Keratinocyte (primary cell): ENCODE data around the gene ZNF41. TPM values are rescaled to one million over a fixed set of nuclear protein-coding genes. Genes with fewer than 3 reads are reported as not detected.
"Not testable (repeated sequence)": the region's sequence is repeated elsewhere in the genome, so short reads cannot be mapped to it uniquely, and the experiment has no call there.

Experiments
- DNase-seq: peaks from one replicate; pipeline ENCODE4 v3.0.0-alpha.2; 2011; ENCODE audit warnings: low read depth, missing footprints, low spot score
- FAIRE-seq: peaks from 2 replicates; lab custom pipeline; 2011; peaks lifted over from hg19 to GRCh38; lab: Jason Lieb, UNC
- H2AFZ ChIP-seq: 2 replicates; pipeline ENCODE4 v1.6.0; 2012; ENCODE audit warnings: low read length, control low read depth, inconsistent platforms; ENCODE audit not compliant: control insufficient read depth
- H3K27ac ChIP-seq: 2 replicates; pipeline ENCODE4 v1.5.1; 2011; ENCODE audit warnings: low read length; ENCODE audit not compliant: control insufficient read depth, insufficient read depth
- H3K27me3 ChIP-seq: 3 replicates; pipeline ENCODE4 v1.6.0; 2011; ENCODE audit warnings: low read length; ENCODE audit not compliant: control insufficient read depth, insufficient read depth; ENCODE audit errors: extremely low read depth
- H3K36me3 ChIP-seq, 2 experiments: 2 replicates in 1 of 2; 3 replicates in 1 of 2; pipeline ENCODE4 v1.5.1; 2011; ENCODE audit warnings: low read length in 2 of 2, mild to moderate bottlenecking in 1 of 2; ENCODE audit not compliant: control insufficient read depth in 2 of 2, insufficient read depth in 2 of 2; ENCODE audit errors: extremely low read depth in 1 of 2
- H3K4me1 ChIP-seq: 3 replicates; pipeline ENCODE4 v1.5.1; 2011; ENCODE audit warnings: low read length; ENCODE audit not compliant: control insufficient read depth, insufficient read depth; ENCODE audit errors: extremely low read depth
- H3K4me2 ChIP-seq: 3 replicates; pipeline ENCODE4 v1.6.0; 2011; ENCODE audit warnings: low read depth, low read length; ENCODE audit not compliant: control insufficient read depth, insufficient read depth; ENCODE audit errors: extremely low read depth
- H3K4me3 ChIP-seq, 3 experiments: fragments of 200-600 bp in 1 of 3; sonication (generic) in 1 of 3; 2 replicates in 2 of 3; 3 replicates in 1 of 3; pipeline ENCODE4 v1.5.1; 2011 to 2016; ENCODE audit warnings: low read length in 3 of 3, mild to moderate bottlenecking in 3 of 3, control low read depth in 2 of 3, inconsistent platforms in 1 of 3, low read depth in 1 of 3, mixed read lengths in 1 of 3, mixed run types in 1 of 3, moderate library complexity in 1 of 3; ENCODE audit not compliant: control insufficient read depth in 2 of 3, insufficient read depth in 2 of 3; ENCODE audit errors: extremely low read depth in 1 of 3
- H3K79me2 ChIP-seq: 2 replicates; pipeline ENCODE4 v1.6.0; 2012; ENCODE audit warnings: low read length; ENCODE audit not compliant: control insufficient read depth, insufficient read depth
- H3K9ac ChIP-seq: 3 replicates; pipeline ENCODE4 v1.6.0; 2011; ENCODE audit warnings: low read length; ENCODE audit not compliant: control insufficient read depth, insufficient read depth; ENCODE audit errors: extremely low read depth
- H3K9me1 ChIP-seq: 3 replicates; pipeline ENCODE4 v1.6.0; 2011; ENCODE audit warnings: low read length; ENCODE audit not compliant: control insufficient read depth, insufficient read depth; ENCODE audit errors: extremely low read depth
- H3K9me3 ChIP-seq: 2 replicates; pipeline ENCODE4 v1.5.1; 2012; ENCODE audit warnings: low read depth, low read length; ENCODE audit not compliant: control insufficient read depth
- H4K20me1 ChIP-seq: 3 replicates; pipeline ENCODE4 v1.6.0; 2011; ENCODE audit warnings: low read length; ENCODE audit not compliant: control insufficient read depth, insufficient read depth; ENCODE audit errors: extremely low read depth
- EZH2 ChIP-seq: IDR thresholded peaks from one replicate; pipeline ENCODE4 v1.6.1; 2012; ENCODE audit warnings: inconsistent platforms, mild to moderate bottlenecking, low read length, moderate library complexity
- dilution Hi-C: fragments of 300-500 bp; cut with MboI; formaldehyde crosslinking; loops from one replicate; pipeline ENCODE4 v1.7.0; 2020; ENCODE audit warnings: low sequenced_read_pairs; ENCODE audit not compliant: extremely low pct_ligation_motif_present
- polyA plus RNA-seq, 5 experiments: library from polyadenylated mRNA; depleted of rRNA in 3 of 5; stranded (reverse) in 3 of 5; stranded (forward) in 1 of 5; unstranded in 1 of 5; fragments of >200 nt; gene quantifications; 1 replicate in 1 of 5; 2 replicates in 3 of 5; 3 replicates in 1 of 5; pipeline versions ENCODE4 v1.2.1 to v1.2.3, GENCODE V29; 2011 to 2012; ENCODE audit warnings: missing spikeins in 2 of 5, low read depth in 1 of 5, low replicate concordance in 1 of 5
- TF ChIP-seq, protein P1 (sequence below), 3 experiments: IDR thresholded peaks in 1 of 3; conservative IDR thresholded peaks in 1 of 3; optimal IDR thresholded peaks in 1 of 3; 2 replicates in 2 of 3; 3 replicates in 1 of 3; pipeline versions ENCODE3 to v1.5.1; 2011; ENCODE audit warnings: low read length in 3 of 3, mild to moderate bottlenecking in 3 of 3, moderate library complexity in 2 of 3, control low read depth in 1 of 3, inconsistent platforms in 1 of 3; ENCODE audit not compliant: insufficient read depth in 2 of 3; ENCODE audit errors: extremely low read depth in 1 of 3

ZNF41 gene
- polyA plus RNA-seq, 1 donor (not counting 4 experiments of a cell fraction or from before 2014, with no cell fraction given), result 5.0 TPM

DNA sequence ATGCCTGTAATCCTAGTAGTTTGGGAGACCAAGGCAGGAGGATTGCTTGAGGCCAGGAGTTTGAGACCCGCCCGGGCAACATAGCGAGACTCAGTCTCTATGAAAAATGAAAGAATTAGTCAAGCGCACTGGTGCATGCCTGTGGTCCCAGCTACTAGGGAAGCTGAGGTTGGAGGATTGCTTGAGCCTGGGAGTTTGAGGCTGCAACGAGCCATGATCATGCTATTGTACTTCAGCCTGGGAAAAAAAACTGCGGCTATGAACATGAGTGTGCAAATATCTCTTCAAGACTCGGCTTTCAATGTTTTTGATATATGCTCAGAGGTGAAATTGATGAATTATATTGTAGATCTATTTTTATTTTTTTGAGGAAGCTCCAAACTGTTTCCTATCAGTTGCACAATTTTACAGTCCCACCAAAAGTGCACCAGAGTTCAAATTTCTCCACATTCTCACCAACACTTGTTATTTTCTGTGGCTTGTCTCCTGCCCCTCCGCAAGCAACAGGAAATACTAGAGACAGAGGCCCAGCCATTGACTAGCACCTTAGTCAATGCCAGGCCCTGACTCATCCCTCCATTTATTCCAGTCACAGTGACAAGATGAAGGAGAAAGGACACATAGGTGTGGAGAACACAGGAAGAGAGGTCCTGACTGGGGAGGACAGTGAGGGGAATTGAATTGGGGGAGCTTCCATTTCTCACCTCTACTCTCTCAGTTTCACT is 33.1 kb upstream of the ZNF41 start:
- Histone ChIP-seq H3K4me1 (peaks cover 19% of the 10 kb centered on the region), H3K79me2 (no peaks in the 10 kb centered on the region), H3K9ac (no peak overlapping the region), H3K27me3 (no peaks in the 10 kb centered on the region), H3K36me3 (no peaks in the 10 kb centered on the region), H3K9me3 (no peaks in the 10 kb centered on the region), H3K27ac (peak overlapping the region; percentile 31), H3K9me1 (no peaks in the 10 kb centered on the region), H4K20me1 (no peaks in the 10 kb centered on the region), H2AFZ (no peak overlapping the region), H3K4me2 (no peak overlapping the region), H3K4me3 (no peak overlapping the region)
- dilution Hi-C loops, result no loop called here
- DNase-seq, result no peak
- FAIRE-seq, result no peak
- TF ChIP-seq EZH2, result no peak
- TF ChIP-seq, protein P1, sequence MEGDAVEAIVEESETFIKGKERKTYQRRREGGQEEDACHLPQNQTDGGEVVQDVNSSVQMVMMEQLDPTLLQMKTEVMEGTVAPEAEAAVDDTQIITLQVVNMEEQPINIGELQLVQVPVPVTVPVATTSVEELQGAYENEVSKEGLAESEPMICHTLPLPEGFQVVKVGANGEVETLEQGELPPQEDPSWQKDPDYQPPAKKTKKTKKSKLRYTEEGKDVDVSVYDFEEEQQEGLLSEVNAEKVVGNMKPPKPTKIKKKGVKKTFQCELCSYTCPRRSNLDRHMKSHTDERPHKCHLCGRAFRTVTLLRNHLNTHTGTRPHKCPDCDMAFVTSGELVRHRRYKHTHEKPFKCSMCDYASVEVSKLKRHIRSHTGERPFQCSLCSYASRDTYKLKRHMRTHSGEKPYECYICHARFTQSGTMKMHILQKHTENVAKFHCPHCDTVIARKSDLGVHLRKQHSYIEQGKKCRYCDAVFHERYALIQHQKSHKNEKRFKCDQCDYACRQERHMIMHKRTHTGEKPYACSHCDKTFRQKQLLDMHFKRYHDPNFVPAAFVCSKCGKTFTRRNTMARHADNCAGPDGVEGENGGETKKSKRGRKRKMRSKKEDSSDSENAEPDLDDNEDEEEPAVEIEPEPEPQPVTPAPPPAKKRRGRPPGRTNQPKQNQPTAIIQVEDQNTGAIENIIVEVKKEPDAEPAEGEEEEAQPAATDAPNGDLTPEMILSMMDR (optimal IDR thresholded peaks at IDR 0.05 in 1 of 3, IDR thresholded peaks at IDR 0.05 in 1 of 3, conservative IDR thresholded peaks at IDR 0.05 in 1 of 3; ENCODE audit: extremely low read depth in 1 of 3, insufficient read depth in 2 of 3, low read length in 3 of 3), result no peak

DNA sequence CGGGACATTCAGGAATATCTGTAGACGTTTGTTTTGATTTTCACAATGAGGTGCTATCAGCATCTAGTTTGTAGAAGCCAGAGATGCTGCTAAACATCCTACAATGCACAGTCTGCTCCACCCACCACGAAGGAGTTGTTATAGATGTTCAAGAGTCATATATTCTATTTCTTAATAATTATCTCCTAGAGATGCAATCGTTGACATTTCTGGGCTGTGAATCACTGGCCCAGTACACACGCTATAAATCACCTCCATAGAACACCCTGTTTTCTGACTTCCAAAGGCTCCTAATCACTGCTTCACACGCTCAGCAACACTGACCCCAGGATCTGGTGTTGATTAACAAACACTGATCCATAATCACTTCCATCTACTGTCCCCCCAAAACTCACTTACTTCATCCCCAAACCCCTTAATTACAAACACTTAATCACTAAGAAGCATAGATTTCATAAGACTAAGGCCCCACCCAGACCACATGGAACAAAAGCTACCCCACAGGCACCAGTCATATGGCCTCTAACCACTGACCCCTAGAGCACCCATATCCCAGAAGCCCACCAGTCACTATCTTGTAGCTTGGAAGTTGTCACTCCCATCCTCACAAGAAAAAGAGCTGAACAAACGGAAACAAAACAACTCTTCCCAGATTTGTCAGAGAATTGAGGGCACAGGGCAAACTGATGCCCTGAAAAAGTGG is 31.7 kb upstream of the ZNF41 start:
- Histone ChIP-seq H3K4me3 (no peak overlapping the region), H2AFZ (no peak overlapping the region), H3K9me1 (no peaks in the 10 kb centered on the region), H3K9me3 (no peaks in the 10 kb centered on the region), H3K27ac (peak overlapping the region; percentile 42), H4K20me1 (no peaks in the 10 kb centered on the region), H3K36me3 (no peaks in the 10 kb centered on the region), H3K27me3 (no peaks in the 10 kb centered on the region), H3K9ac (no peak overlapping the region), H3K79me2 (no peaks in the 10 kb centered on the region), H3K4me1 (peaks cover 19% of the 10 kb centered on the region), H3K4me2 (peak overlapping the region; percentile 32)
- no peak for TF ChIP-seq EZH2
- TF ChIP-seq, protein P1 (optimal IDR thresholded peaks at IDR 0.05 in 1 of 3, IDR thresholded peaks at IDR 0.05 in 1 of 3, conservative IDR thresholded peaks at IDR 0.05 in 1 of 3; ENCODE audit: extremely low read depth in 1 of 3, insufficient read depth in 2 of 3, low read length in 3 of 3), result no peak
- dilution Hi-C loops, result no loop called here
- FAIRE-seq (no peak), DNase-seq (no peak)

DNA sequence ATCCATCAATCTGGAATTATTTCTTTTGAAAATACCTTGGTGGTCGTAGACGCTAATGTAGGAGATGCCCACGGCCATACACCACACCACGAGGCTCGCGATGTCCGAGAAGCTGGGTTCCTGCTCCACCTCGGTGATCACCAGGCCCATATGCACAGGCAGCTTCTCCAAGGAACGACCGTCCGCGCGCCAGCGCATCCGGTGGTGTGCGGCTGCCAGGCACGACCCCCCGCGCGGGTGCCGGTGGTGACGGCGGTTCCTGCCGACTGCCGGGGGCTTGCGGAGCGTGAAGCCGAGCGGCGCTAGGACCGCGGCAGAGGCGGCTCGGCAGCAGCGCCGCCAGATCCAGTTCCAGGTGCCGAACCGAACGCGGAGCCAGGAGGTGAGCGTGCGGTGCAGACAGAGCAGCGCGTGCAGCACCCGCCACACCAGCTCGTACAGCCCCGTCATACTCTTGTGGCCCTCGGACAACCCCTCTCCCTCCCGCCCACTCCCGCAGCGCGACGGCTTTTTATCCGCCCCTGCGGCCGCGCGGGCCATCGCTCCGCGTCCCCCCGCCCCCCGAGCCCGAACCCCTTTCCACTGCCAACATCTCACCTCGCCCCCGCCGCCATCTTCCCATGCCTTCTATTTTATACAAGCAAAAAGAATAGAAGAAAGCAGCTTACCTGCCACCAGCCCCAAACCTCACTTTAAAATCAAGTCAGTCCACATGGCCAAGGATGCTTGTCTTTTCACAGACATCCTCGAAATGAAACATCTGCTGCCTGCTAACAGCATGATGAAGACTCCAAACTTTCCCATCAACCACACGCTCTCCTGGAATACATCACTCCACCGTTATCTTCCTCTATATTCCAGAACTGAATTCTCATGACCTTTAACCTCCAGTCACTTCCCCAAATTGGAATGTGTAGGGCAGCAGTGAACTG is 30.3 kb upstream of the ZNF41 start:
- peaks cover 19% of the 10 kb centered on the region for H3K4me1 ChIP-seq
- peak overlapping the region; percentile 37 for H3K9ac ChIP-seq
- FAIRE-seq, H4K20me1 ChIP-seq, H3K27me3 ChIP-seq, H3K9me3 ChIP-seq, H3K36me3 ChIP-seq, dilution Hi-C loops, H3K9me1 ChIP-seq, H3K79me2 ChIP-seq, DNase-seq, H3K27ac ChIP-seq: not testable (repeated sequence)
- H2AFZ ChIP-seq, result peak overlapping the region; percentile 46
- H3K4me2 ChIP-seq, result peak overlapping the region; percentile 60
- H3K4me3 ChIP-seq, result peak overlapping the region in 2 of 3 experiments; percentile 21 to 48
